A549 (cell line): ENCODE data around the gene CEBPA.

ENCODE experiments used
- BHLHE40 ChIP-seq: IDR thresholded peaks from 2 replicates; pipeline ENCODE4 v1.6.1; 2012; ENCODE audit warnings: low read depth, low read length, inconsistent platforms
- CTCF ChIP-seq: fragments of >200 bp; sonication (Bioruptor Twin); formaldehyde crosslinking; IDR thresholded peaks from 3 replicates; pipeline ENCODE4 v1.5.1; 2016
- JUN ChIP-seq, 2 experiments: fragments of >200 bp; sonication (Bioruptor Twin); formaldehyde crosslinking; IDR thresholded peaks; 2 replicates in 1 of 2; 3 replicates in 1 of 2; pipeline ENCODE4 v1.6.1; 2016 to 2017
- SREBF2 ChIP-seq: fragments of 450-650 bp; IDR thresholded peaks from 2 replicates; pipeline ENCODE4 v1.6.1; 2014; ENCODE audit warnings: mild to moderate bottlenecking, moderate library complexity
- TF ChIP-seq, protein P1 (sequence below): IDR thresholded peaks from 2 replicates; pipeline ENCODE4 v1.6.1; 2012
- TF ChIP-seq, protein P2 (sequence below): fragments of 450-650 bp; IDR thresholded peaks from 2 replicates; pipeline ENCODE4 v1.6.1; 2014; ENCODE audit warnings: antibody characterized with exemption

DNA sequence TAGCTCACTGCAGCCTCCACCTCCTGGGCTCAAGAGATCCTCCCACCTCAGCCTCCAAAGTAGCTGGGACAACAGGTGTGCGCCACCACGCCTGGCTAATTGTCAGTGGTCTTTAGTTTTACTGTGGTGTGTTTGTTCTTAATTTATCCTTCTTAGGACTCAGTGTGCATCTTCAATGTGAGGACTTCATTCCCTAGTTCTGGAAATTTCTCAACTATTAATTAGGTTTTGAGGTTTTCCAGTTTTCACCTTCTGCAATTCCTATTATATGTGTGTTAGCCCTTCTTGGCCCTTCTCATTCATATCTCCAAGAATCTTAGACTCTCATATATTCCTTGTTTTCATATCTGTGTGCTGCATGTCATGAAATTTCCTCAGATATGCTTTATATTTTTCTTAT, 44.5 kb downstream of the CEBPA start:
- no peak for TF ChIP-seq SREBF2
- no peak for TF ChIP-seq BHLHE40
- TF ChIP-seq, protein P1, sequence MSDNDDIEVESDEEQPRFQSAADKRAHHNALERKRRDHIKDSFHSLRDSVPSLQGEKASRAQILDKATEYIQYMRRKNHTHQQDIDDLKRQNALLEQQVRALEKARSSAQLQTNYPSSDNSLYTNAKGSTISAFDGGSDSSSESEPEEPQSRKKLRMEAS: no peak
- TF ChIP-seq JUN (IDR thresholded peaks at IDR 0.05): no peak
- TF ChIP-seq CTCF: no peak
- TF ChIP-seq, protein P2, sequence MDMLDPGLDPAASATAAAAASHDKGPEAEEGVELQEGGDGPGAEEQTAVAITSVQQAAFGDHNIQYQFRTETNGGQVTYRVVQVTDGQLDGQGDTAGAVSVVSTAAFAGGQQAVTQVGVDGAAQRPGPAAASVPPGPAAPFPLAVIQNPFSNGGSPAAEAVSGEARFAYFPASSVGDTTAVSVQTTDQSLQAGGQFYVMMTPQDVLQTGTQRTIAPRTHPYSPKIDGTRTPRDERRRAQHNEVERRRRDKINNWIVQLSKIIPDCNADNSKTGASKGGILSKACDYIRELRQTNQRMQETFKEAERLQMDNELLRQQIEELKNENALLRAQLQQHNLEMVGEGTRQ: no peak
